ENCODE data around the gene LRRC55. TPM values are rescaled to one million over a fixed set of nuclear protein-coding genes. Genes with fewer than 3 reads are reported as not detected.

The LRRC55 gene
- total RNA-seq, 1 donor: not detected

DNA sequence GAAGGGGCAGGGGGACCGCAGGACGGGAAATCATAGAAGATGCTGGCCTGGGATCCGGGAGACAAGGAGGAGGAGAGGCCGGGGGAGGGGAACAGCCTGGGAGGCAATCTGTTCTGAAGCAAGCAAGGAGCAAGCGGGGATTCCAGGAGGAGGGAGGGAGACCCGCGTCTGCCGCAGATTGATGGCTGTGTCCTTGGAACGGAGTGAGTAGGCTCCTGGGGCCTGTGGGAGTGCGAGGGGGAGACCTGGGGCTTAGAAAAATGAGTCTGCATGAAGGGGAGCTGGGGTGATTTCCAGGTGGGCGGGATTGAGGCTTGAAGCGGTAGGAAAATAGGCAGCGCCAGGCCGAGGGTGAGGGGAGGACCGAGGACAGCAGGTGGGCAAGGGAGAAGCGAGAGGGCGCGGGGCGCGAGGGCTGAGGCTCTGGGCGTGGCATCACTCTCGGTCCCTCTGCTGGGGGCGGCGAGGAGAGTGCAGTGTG lies 1.6 kb upstream of the LRRC55 start:
- no peak overlapping the region for H3K4me3 ChIP-seq (ENCODE audit: low read depth, low read length)
- TF ChIP-seq, protein P1, sequence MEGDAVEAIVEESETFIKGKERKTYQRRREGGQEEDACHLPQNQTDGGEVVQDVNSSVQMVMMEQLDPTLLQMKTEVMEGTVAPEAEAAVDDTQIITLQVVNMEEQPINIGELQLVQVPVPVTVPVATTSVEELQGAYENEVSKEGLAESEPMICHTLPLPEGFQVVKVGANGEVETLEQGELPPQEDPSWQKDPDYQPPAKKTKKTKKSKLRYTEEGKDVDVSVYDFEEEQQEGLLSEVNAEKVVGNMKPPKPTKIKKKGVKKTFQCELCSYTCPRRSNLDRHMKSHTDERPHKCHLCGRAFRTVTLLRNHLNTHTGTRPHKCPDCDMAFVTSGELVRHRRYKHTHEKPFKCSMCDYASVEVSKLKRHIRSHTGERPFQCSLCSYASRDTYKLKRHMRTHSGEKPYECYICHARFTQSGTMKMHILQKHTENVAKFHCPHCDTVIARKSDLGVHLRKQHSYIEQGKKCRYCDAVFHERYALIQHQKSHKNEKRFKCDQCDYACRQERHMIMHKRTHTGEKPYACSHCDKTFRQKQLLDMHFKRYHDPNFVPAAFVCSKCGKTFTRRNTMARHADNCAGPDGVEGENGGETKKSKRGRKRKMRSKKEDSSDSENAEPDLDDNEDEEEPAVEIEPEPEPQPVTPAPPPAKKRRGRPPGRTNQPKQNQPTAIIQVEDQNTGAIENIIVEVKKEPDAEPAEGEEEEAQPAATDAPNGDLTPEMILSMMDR (IDR thresholded peaks at IDR 0.05; ENCODE audit: insufficient read depth, low read length): no peak
- DNase-seq (ENCODE audit: low read depth): no peak

- H3K4me3 ChIP-seq (ENCODE audit: low read depth, low read length): no peak overlapping the region
- TF ChIP-seq, protein P1 (IDR thresholded peaks at IDR 0.05; ENCODE audit: insufficient read depth, low read length): no peak
- DNase-seq (ENCODE audit: low read depth): no peak
Observed at GRCh38 chr11:57180964-57181363, 789 bp upstream of the LRRC55 start.

GRCh38 chr11:57182896-57183295 lies 1.1 kb downstream of the LRRC55 start:
- TF ChIP-seq, protein P1 (IDR thresholded peaks at IDR 0.05; ENCODE audit: insufficient read depth, low read length): no peak
- DNase-seq (ENCODE audit: low read depth): no peak
- no peak overlapping the region for H3K4me3 ChIP-seq (ENCODE audit: low read depth, low read length)

- TF ChIP-seq, protein P1 (IDR thresholded peaks at IDR 0.05; ENCODE audit: insufficient read depth, low read length): no peak
- no peak for DNase-seq (ENCODE audit: low read depth)
- no peak overlapping the region for H3K4me3 ChIP-seq (ENCODE audit: low read depth, low read length)
Observed at GRCh38 chr11:57190548-57190947, 8.8 kb downstream of the LRRC55 start.

GRCh38 chr11:57191311-57192219 lies 9.8 kb downstream of the LRRC55 start:
- DNase-seq (ENCODE audit: low read depth): no peak

DNA sequence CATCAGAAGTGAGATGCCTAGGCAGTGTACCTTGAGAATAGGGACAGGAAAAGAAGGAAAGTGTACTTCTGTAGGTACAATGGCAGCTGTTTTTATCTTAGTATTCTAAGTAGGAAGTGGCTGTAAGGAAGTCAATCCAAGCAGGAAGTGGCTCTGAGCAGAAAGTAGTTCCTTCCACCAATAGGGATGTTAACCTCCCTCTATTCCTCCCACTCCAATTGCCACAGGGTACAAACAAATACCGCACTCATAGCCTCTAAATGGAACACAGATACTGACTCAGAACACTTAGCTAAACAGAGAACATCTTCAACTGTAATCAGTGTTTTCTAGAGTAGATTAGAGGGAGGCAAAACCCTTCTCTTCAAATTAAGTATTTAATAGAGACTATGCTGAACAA lies 10.6 kb downstream of the LRRC55 start:
- no peak for DNase-seq (ENCODE audit: low read depth)
- TF ChIP-seq, protein P1 (IDR thresholded peaks at IDR 0.05; ENCODE audit: insufficient read depth, low read length): no peak
- H3K4me3 ChIP-seq (ENCODE audit: low read depth, low read length): no peak overlapping the region

More at GRCh38 chr11:57191311-57192219, 9.8 kb downstream of the LRRC55 start:
- H3K4me3 ChIP-seq (ENCODE audit: low read depth, low read length): no peak overlapping the region
- TF ChIP-seq, protein P1 (IDR thresholded peaks at IDR 0.05; ENCODE audit: insufficient read depth, low read length): no peak

Data from fibroblast of the aortic adventitia (primary cell).